Neural cell (in vitro differentiated cells): Measurements from ENCODE around the gene ADD3. TPM values are rescaled to one million over a fixed set of nuclear protein-coding genes. Genes with fewer than 3 reads are reported as not detected.

Source experiments
- H2AFZ ChIP-seq: fragments of 200-600, 300-800 bp; sonication (generic), shearing (Covaris generic); 2 replicates; pipeline ENCODE4 v1.6.0; 2014; ENCODE audit warnings: low read depth, mild to moderate bottlenecking, antibody characterized with exemption, low read length, moderate library complexity
- H3F3A ChIP-seq: fragments of 200-600 bp; shearing (Covaris generic); 2 replicates; pipeline ENCODE4 v1.6.1; 2016; ENCODE audit warnings: mild to moderate bottlenecking, moderate library complexity, mixed read lengths, antibody characterized with exemption, low read length; ENCODE audit not compliant: insufficient read depth, poor library complexity, severe bottlenecking
- H3K27ac ChIP-seq: fragments of 200-600, 300-800 bp; sonication (generic), shearing (Covaris generic); 2 replicates; pipeline ENCODE4 v1.5.1; 2014; ENCODE audit warnings: mild to moderate bottlenecking, low read length, moderate library complexity
- H3K27me3 ChIP-seq: fragments of 300-800, 200-600 bp; sonication (generic), shearing (Covaris generic); 2 replicates; pipeline ENCODE4 v1.6.0; 2014; ENCODE audit warnings: mild to moderate bottlenecking, low read depth, low read length, moderate library complexity; ENCODE audit not compliant: insufficient read depth
- H3K36me3 ChIP-seq: fragments of 300-800, 200-600 bp; sonication (generic), shearing (Covaris generic); 2 replicates; pipeline ENCODE4 v1.5.1; 2014; ENCODE audit warnings: mild to moderate bottlenecking, antibody characterized with exemption, low read length, moderate library complexity; ENCODE audit not compliant: insufficient read depth
- H3K4me2 ChIP-seq: fragments of 300-800, 200-600 bp; sonication (generic), shearing (Covaris generic); 2 replicates; pipeline ENCODE4 v1.6.0; 2014; ENCODE audit warnings: mild to moderate bottlenecking, low read length
- H3K4me3 ChIP-seq: fragments of 300-800, 200-600 bp; sonication (generic), shearing (Covaris generic); 2 replicates; pipeline ENCODE4 v1.5.1; 2014; ENCODE audit warnings: mild to moderate bottlenecking, low read length, moderate library complexity
- H3K79me2 ChIP-seq: fragments of 200-600 bp; shearing (Covaris generic); replicated peaks from 2 replicates; pipeline ENCODE4 v1.6.0; 2014; ENCODE audit warnings: mild to moderate bottlenecking, low read length, moderate library complexity; ENCODE audit not compliant: insufficient read depth
- H3K9ac ChIP-seq: fragments of 300-800, 200-600 bp; sonication (generic), shearing (Covaris generic); 2 replicates; pipeline ENCODE4 v1.6.1; 2016; ENCODE audit warnings: mild to moderate bottlenecking, low read length, mixed read lengths
- H3K9me2 ChIP-seq: fragments of 200-600 bp; shearing (Covaris generic); 2 replicates; pipeline ENCODE4 v1.6.1; 2016; ENCODE audit warnings: mild to moderate bottlenecking, low read length, mixed read lengths; ENCODE audit not compliant: insufficient read depth
- H3K9me3 ChIP-seq: fragments of 200-600, 300-800 bp; sonication (generic), shearing (Covaris generic); 2 replicates; pipeline ENCODE4 v1.6.1; 2016; ENCODE audit warnings: mild to moderate bottlenecking, mixed run types, low read length, moderate library complexity, mixed read lengths
- H4K20me1 ChIP-seq: fragments of 200-600 bp; shearing (Covaris generic); 2 replicates; pipeline ENCODE4 v1.6.1; 2016; ENCODE audit warnings: mild to moderate bottlenecking, mixed run types; ENCODE audit not compliant: insufficient read depth
- CTCF ChIP-seq: fragments of 450-650 bp; IDR thresholded peaks from 2 replicates; pipeline ENCODE4 v1.5.1; 2014; ENCODE audit warnings: antibody characterized with exemption, mild to moderate bottlenecking, moderate library complexity; ENCODE audit not compliant: poor library complexity, severe bottlenecking
- EP300 ChIP-seq: fragments of 450-650 bp; conservative IDR thresholded peaks from 2 replicates; pipeline ENCODE4 v1.6.1; 2014; ENCODE audit warnings: antibody characterized with exemption, mild to moderate bottlenecking, moderate library complexity; ENCODE audit not compliant: poor library complexity, severe bottlenecking
- EZH2 ChIP-seq: fragments of 200-600, 300-800 bp; shearing (Covaris generic), sonication (generic); IDR thresholded peaks from 2 replicates; pipeline ENCODE4 v1.6.1; 2014; ENCODE audit warnings: antibody characterized with exemption, low read length, borderline replicate concordance, mild to moderate bottlenecking; ENCODE audit not compliant: insufficient read depth, poor library complexity, severe bottlenecking
- MXI1 ChIP-seq: fragments of 450-650 bp; conservative IDR thresholded peaks from 2 replicates; pipeline ENCODE4 v1.6.1; 2014; ENCODE audit warnings: antibody characterized with exemption, mild to moderate bottlenecking; ENCODE audit not compliant: poor library complexity, severe bottlenecking
- POLR2AphosphoS5 ChIP-seq: IDR thresholded peaks from 2 replicates; pipeline ENCODE4 v1.6.1; 2012
- RAD21 ChIP-seq: fragments of 450-650 bp; conservative IDR thresholded peaks from 2 replicates; pipeline ENCODE4 v1.6.1; 2014; ENCODE audit warnings: antibody characterized with exemption, mild to moderate bottlenecking, moderate library complexity
- REST ChIP-seq: IDR thresholded peaks from 2 replicates; pipeline ENCODE4 v1.6.1; 2012; ENCODE audit warnings: borderline replicate concordance
- SMC3 ChIP-seq: fragments of 450-650 bp; conservative IDR thresholded peaks from 2 replicates; pipeline ENCODE4 v1.6.1; 2014; ENCODE audit warnings: antibody characterized with exemption, mild to moderate bottlenecking, moderate library complexity; ENCODE audit not compliant: poor library complexity
- TAF1 ChIP-seq: IDR thresholded peaks from 2 replicates; pipeline ENCODE4 v1.6.1; 2012; ENCODE audit warnings: low read depth
- polyA plus RNA-seq: library from polyadenylated mRNA; depleted of rRNA; stranded (reverse); fragments of >200 nt; gene quantifications from 2 replicates; pipeline ENCODE4 v1.2.3, GENCODE V29; 2014

Gene ADD3
- polyA plus RNA-seq, 1 donor from 2014 or later: 40.6 TPM

DNA sequence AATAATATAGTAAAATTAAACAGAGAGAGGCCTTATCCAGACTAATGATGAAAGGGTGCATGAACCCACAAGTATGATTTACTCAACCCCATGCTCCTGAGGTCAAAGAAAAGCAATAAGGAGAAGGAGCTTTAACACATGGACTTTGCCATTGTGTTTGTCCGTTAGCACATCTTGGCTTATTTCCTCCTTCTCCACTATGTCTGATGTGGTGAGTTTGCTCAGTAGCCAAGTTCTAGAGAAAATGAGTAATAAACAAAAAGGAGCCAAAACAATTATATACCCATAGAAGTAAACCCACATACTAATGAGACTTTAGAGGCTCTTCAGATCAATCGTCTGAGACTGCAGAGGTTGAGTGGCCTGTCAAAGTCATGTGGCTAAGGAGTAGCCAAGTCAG is 26.1 kb upstream of the ADD3 start:
- H3K4me2 ChIP-seq: no peak overlapping the region
- H3K27me3 ChIP-seq: no peaks in the 10 kb centered on the region
- TF ChIP-seq REST: no peak
- TF ChIP-seq MXI1: no peak
- no peak for TF ChIP-seq RAD21
- TF ChIP-seq EZH2: no peak
- no peak for TF ChIP-seq CTCF
- TF ChIP-seq EP300: no peak
- no peak for TF ChIP-seq TAF1
- TF ChIP-seq POLR2AphosphoS5: no peak
- TF ChIP-seq SMC3: no peak
- no peak overlapping the region for H2AFZ ChIP-seq
- no peaks in the 10 kb centered on the region for H3K79me2 ChIP-seq
- no peak overlapping the region for H3K9ac ChIP-seq
- H3K4me3 ChIP-seq: no peak overlapping the region
- no peaks in the 10 kb centered on the region for H3F3A ChIP-seq
- H3K27ac ChIP-seq: no peak overlapping the region
- H3K9me3 ChIP-seq: no peaks in the 10 kb centered on the region
- no peaks in the 10 kb centered on the region for H4K20me1 ChIP-seq
- H3K36me3 ChIP-seq: no peaks in the 10 kb centered on the region
- no peaks in the 10 kb centered on the region for H3K9me2 ChIP-seq

GRCh38 chr10:109982123-109982522 is 25.7 kb upstream of the ADD3 start:
- Histone ChIP-seq H4K20me1 (no peaks in the 10 kb centered on the region), H3K9me3 (no peaks in the 10 kb centered on the region), H3K9ac (no peak overlapping the region), H3K27ac (no peak overlapping the region), H2AFZ (no peak overlapping the region), H3K79me2 (no peaks in the 10 kb centered on the region), H3K36me3 (no peaks in the 10 kb centered on the region), H3K27me3 (no peaks in the 10 kb centered on the region), H3F3A (no peaks in the 10 kb centered on the region), H3K4me3 (no peak overlapping the region), H3K4me2 (no peak overlapping the region), H3K9me2 (no peaks in the 10 kb centered on the region)
- TF ChIP-seq EZH2 (no peak), RAD21 (no peak), TAF1 (no peak), REST (no peak), EP300 (no peak), CTCF (no peak), POLR2AphosphoS5 (no peak), SMC3 (no peak), MXI1 (no peak)
